Measurements from ENCODE around the gene OR2T8. TPM values are rescaled to one million over a fixed set of nuclear protein-coding genes. Genes with fewer than 3 reads are reported as not detected.

OR2T8 gene
- total RNA-seq, 1 donor from 2014 or later: not detected

DNA sequence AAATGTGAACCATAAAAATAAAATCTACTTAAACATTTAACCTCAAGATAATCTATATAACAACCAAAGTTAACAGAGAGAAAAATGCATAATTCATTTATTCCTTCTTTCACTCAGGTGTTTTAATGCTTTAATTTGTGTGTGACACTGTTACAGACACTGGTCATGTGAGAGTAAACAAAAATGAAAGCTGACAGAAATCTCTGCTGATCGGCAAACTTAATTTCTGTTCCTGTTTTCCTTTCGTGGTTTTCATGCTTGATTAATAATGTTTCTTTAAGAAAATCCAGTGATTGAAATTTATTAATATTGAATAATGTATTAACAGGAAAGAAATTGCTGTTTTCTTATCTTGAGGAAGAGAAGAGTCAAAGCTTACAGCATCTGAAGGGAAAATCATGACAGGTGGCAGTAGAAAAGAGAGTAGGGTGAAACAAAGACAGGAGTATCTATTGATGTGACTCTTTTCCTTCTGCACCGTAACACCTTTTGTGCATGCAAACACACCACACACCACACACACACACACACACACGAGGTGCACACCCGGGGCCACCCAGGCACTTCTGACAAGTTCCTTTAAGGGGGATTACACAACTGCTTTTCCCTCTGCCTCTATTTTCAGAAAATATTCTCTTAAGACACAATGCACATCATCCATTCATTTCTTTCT is 46.6 kb downstream of the OR2T8 start:
- no peaks in the 10 kb centered on the region for H3K79me2 ChIP-seq (ENCODE audit: insufficient read depth, low read length)
- H3K36me3 ChIP-seq (ENCODE audit: insufficient read depth, low read length): no peaks in the 10 kb centered on the region
- H3K4me2 ChIP-seq (ENCODE audit: low read length): no peak overlapping the region
- H3K27ac ChIP-seq (ENCODE audit: low read depth, low read length): no peak overlapping the region
- no peak for DNase-seq (ENCODE audit: low read depth)
- H3K9me3 ChIP-seq (ENCODE audit: insufficient read depth, low read depth, low read length): no peaks in the 10 kb centered on the region
- Mint-ChIP-seq H3K36me3 (ENCODE audit: low read depth, unreplicated experiment) (no peaks in the 10 kb centered on the region), H3K4me3 (ENCODE audit: unreplicated experiment) (no peak overlapping the region), H3K9me3 (ENCODE audit: unreplicated experiment) (peaks cover 5% of the 10 kb centered on the region), H3K27ac (ENCODE audit: unreplicated experiment) (no peak overlapping the region), H3K4me1 (ENCODE audit: low read depth, unreplicated experiment) (no peaks in the 10 kb centered on the region), H3K27me3 (ENCODE audit: low read depth, unreplicated experiment) (no peaks in the 10 kb centered on the region)
- no peaks in the 10 kb centered on the region for H4K20me1 ChIP-seq (ENCODE audit: insufficient read depth, low read length)
- FAIRE-seq: no peak
- TF ChIP-seq, protein P1, sequence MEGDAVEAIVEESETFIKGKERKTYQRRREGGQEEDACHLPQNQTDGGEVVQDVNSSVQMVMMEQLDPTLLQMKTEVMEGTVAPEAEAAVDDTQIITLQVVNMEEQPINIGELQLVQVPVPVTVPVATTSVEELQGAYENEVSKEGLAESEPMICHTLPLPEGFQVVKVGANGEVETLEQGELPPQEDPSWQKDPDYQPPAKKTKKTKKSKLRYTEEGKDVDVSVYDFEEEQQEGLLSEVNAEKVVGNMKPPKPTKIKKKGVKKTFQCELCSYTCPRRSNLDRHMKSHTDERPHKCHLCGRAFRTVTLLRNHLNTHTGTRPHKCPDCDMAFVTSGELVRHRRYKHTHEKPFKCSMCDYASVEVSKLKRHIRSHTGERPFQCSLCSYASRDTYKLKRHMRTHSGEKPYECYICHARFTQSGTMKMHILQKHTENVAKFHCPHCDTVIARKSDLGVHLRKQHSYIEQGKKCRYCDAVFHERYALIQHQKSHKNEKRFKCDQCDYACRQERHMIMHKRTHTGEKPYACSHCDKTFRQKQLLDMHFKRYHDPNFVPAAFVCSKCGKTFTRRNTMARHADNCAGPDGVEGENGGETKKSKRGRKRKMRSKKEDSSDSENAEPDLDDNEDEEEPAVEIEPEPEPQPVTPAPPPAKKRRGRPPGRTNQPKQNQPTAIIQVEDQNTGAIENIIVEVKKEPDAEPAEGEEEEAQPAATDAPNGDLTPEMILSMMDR (IDR thresholded peaks at IDR 0.05; ENCODE audit: insufficient read depth, low read depth, low read length): no peak
- no peak for TF ChIP-seq EZH2 (IDR thresholded peaks at IDR 0.05; ENCODE audit: insufficient read depth, low read length)
- no peak overlapping the region for H3K4me3 ChIP-seq (ENCODE audit: insufficient read depth, low read depth, low read length)
- H3K27me3 ChIP-seq (ENCODE audit: insufficient read depth, low read length): no peaks in the 10 kb centered on the region
- no peak overlapping the region for H2AFZ ChIP-seq (ENCODE audit: low read depth, low read length)
- H3K4me1 ChIP-seq (ENCODE audit: insufficient read depth, low read length): no peaks in the 10 kb centered on the region
- no peak overlapping the region for H3K9ac ChIP-seq (ENCODE audit: low read length)

Other genes starting within 250 kb of the OR2T8 start
- not detected in 2 replicates for gene OR13G1, start 240.5 kb upstream of the OR2T8 start, total RNA-seq
- gene OR6F1, start 203.6 kb upstream of the OR2T8 start, total RNA-seq: not detected in 2 replicates
- gene OR14K1, start 181.6 kb upstream of the OR2T8 start, total RNA-seq: not detected in 2 replicates
- gene OR14A2, start 172.1 kb upstream of the OR2T8 start, total RNA-seq: not detected in 2 replicates
- gene OR1C1, start 159.7 kb upstream of the OR2T8 start, total RNA-seq: not detected in 2 replicates
- gene OR14A16, start 96.1 kb upstream of the OR2T8 start, total RNA-seq: not detected in 2 replicates
- not detected in 2 replicates for gene OR11L1, start 78.4 kb upstream of the OR2T8 start, total RNA-seq
- 20.6 and 31.0 TPM in 2 replicates for gene TRIM58, start 63.1 kb upstream of the OR2T8 start, total RNA-seq
- gene OR2W3, start 24.7 kb upstream of the OR2T8 start, total RNA-seq: 4.0 and 5.9 TPM in 2 replicates
- not detected in 2 replicates for gene OR2AJ1, start 4.6 kb downstream of the OR2T8 start, total RNA-seq
- gene OR2L8, start 28.6 kb downstream of the OR2T8 start, total RNA-seq: not detected in 2 replicates
- not detected in 2 replicates for gene OR2AK2, start 45.0 kb downstream of the OR2T8 start, total RNA-seq
- not detected in 2 replicates for gene OR2L5, start 93.4 kb downstream of the OR2T8 start, total RNA-seq
- not detected in 2 replicates for gene OR2L2, start 109.8 kb downstream of the OR2T8 start, total RNA-seq
- gene OR2L3, start 126.6 kb downstream of the OR2T8 start, total RNA-seq: not detected in 2 replicates
- gene OR2L13, start 174.9 kb downstream of the OR2T8 start, total RNA-seq: not detected in 2 replicates
- not detected in 2 replicates for gene OR2M5, start 224.9 kb downstream of the OR2T8 start, total RNA-seq